OCI-LY7 (cell line): ENCODE data around the gene SLC9A6.

Experiments used
- EZH2phosphoT487 ChIP-seq: fragments of 200-600 bp; sonication (generic); IDR thresholded peaks from 2 replicates; pipeline ENCODE4 v1.6.1; 2018; ENCODE audit warnings: low read depth, borderline replicate concordance, mild to moderate bottlenecking, mixed run types, antibody characterized with exemption, low read length, moderate library complexity, mixed read lengths
- TF ChIP-seq, protein P1 (sequence below): fragments of 200-600 bp; sonication (generic); conservative IDR thresholded peaks from 2 replicates; pipeline ENCODE4 v1.5.1; 2014; ENCODE audit warnings: mild to moderate bottlenecking, antibody characterized with exemption, low read length, moderate library complexity, mixed read lengths

DNA sequence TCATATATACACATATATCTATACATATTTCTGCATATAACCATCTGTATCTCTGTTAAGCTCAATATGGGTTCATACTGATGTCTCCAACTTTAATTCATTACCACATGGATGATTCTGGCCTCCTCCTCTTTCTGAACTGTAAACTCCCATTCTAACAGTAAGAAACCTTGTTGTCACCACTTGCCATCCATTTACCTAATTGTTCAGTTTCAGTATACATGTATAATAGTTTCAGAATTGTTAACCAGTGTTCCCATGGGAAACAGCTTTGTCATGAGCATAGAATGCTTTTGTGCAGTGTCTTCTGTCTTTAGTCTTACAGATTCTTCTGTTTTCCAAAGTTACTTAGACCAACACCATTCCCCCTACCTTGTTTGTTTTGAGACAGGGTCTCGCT, 35.9 kb downstream of the SLC9A6 start:
- TF ChIP-seq, protein P1, sequence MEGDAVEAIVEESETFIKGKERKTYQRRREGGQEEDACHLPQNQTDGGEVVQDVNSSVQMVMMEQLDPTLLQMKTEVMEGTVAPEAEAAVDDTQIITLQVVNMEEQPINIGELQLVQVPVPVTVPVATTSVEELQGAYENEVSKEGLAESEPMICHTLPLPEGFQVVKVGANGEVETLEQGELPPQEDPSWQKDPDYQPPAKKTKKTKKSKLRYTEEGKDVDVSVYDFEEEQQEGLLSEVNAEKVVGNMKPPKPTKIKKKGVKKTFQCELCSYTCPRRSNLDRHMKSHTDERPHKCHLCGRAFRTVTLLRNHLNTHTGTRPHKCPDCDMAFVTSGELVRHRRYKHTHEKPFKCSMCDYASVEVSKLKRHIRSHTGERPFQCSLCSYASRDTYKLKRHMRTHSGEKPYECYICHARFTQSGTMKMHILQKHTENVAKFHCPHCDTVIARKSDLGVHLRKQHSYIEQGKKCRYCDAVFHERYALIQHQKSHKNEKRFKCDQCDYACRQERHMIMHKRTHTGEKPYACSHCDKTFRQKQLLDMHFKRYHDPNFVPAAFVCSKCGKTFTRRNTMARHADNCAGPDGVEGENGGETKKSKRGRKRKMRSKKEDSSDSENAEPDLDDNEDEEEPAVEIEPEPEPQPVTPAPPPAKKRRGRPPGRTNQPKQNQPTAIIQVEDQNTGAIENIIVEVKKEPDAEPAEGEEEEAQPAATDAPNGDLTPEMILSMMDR = no peak
- no peak for TF ChIP-seq EZH2phosphoT487
